Choroid plexus epithelial cell (primary cell): ENCODE data around the gene ANKMY1.

ENCODE experiments used
- DNase-seq: peaks from one replicate; pipeline ENCODE4 v3.0.0-alpha.2; 2010; ENCODE audit warnings: low read depth
- H3K4me3 ChIP-seq: 2 replicates; pipeline ENCODE4 v1.5.1; 2011; ENCODE audit warnings: low read depth, mild to moderate bottlenecking, control low read depth, low read length, moderate library complexity
- TF ChIP-seq, protein P1 (sequence below): conservative IDR thresholded peaks from 2 replicates; pipeline ENCODE4 v1.5.1; 2011; ENCODE audit warnings: low read depth, mild to moderate bottlenecking, control low read depth, inconsistent platforms, low read length, moderate library complexity

The ANKMY1 gene

DNA sequence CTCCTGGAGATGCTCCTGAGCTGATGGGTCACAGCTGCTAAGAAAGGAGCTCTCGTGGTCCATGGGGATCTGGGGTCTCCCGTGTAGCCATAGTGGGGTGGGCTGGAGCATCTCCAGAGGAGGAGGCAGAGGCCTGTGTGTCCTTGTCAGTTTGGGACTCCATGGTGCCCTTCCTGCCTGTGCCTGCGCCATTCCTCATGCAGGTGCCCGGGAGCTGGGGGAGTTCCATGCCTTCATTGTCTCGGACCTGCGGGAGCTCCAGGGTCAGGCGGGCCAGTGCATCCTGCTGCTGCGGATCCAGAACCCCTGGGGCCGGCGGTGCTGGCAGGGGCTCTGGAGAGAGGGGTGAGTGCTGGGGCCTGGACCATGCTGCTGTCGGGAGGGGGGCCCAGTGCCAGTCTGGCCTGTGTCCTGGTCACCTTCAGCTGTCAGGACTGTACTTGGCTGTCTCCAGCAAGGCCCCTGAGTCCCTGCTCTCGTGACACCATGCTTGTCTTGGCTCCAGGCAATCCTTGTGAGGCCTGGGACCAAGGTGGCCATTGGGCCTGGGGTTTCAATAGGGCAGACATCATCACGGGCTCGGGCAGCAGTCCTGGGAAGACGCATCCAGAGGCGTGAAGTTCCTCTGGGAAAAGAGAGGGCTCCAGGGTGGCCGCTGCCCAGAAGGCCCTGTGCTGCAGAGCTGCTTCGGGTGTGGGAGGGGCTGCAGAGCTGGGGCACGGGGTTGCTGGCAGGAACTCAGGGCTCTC lies 36.1 kb upstream of the ANKMY1 start:
- TF ChIP-seq, protein P1, sequence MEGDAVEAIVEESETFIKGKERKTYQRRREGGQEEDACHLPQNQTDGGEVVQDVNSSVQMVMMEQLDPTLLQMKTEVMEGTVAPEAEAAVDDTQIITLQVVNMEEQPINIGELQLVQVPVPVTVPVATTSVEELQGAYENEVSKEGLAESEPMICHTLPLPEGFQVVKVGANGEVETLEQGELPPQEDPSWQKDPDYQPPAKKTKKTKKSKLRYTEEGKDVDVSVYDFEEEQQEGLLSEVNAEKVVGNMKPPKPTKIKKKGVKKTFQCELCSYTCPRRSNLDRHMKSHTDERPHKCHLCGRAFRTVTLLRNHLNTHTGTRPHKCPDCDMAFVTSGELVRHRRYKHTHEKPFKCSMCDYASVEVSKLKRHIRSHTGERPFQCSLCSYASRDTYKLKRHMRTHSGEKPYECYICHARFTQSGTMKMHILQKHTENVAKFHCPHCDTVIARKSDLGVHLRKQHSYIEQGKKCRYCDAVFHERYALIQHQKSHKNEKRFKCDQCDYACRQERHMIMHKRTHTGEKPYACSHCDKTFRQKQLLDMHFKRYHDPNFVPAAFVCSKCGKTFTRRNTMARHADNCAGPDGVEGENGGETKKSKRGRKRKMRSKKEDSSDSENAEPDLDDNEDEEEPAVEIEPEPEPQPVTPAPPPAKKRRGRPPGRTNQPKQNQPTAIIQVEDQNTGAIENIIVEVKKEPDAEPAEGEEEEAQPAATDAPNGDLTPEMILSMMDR = no peak
- H3K4me3 ChIP-seq = no peak overlapping the region
- no peak for DNase-seq

DNA sequence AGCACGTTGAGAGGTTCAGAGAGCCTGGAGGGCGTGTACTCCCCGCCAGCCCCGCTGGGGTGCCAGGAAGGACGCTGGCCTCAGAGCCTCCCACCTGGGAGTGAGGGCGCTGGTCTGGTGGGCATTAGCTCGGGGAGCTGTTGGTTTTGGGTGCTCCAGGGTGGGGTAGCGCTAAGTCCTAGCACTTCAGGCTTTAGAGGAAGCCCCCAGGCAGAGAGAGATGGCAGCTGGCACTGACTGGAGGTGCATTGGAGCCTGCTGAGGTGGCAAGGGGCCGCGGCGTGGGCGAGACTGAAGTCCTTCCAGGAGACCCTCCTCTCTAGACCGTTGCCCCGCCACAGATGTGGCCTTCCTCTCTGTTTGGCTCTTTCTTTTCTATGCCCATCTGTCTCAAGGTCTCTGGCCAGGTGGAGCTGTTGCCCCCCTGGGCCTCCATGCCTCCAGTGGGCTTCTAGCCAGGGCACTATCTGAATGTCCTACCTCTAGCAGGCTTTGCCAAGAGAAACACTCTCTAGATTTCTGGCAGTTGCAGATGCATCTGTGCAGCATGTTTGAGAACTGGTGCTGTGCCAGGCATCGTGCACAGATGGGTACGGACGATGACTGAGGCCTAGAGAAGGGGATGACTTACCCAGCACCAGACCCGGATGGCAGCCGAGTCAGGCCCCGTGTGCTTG lies 35.4 kb upstream of the ANKMY1 start:
- TF ChIP-seq, protein P1 = no peak
- DNase-seq = no peak
- H3K4me3 ChIP-seq = no peak overlapping the region

DNA sequence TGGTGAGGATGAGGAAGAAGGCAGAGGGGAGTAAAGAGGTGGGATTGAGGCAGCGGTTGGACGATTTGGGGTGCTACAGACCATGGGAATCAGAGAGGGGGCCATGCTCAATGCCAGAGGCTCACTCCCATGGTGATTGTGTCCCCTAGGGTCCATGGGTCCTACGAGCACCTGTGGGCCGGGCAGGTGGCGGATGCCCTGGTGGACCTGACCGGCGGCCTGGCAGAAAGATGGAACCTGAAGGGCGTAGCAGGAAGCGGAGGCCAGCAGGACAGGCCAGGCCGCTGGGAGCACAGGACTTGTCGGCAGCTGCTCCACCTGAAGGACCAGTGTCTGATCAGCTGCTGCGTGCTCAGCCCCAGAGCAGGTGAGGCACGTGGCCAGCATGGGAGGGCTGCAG lies 34.0 kb upstream of the ANKMY1 start:
- H3K4me3 ChIP-seq = no peak overlapping the region
- TF ChIP-seq, protein P1 = no peak
- no peak for DNase-seq

DNA sequence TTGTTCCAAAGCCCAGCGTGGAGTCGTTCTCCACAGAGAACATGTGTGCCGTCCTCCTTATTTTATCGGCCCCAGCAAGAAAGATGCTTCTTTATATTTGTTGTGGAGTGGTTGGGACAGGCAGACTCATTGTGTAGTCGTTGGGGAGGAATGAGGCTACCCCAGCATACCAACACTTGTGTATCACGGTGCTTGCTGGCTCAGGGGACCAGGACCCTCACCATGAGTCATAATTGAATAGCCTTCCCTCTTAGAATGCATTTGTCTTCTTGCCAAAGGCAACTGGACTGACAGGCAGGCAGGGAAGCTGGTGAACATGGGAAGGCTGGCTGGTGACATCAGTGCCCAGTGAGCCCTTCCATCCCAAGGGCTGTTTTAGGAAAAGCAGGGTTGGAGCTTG lies 33.4 kb upstream of the ANKMY1 start:
- TF ChIP-seq, protein P1 = no peak
- H3K4me3 ChIP-seq = no peak overlapping the region
- no peak for DNase-seq

DNA sequence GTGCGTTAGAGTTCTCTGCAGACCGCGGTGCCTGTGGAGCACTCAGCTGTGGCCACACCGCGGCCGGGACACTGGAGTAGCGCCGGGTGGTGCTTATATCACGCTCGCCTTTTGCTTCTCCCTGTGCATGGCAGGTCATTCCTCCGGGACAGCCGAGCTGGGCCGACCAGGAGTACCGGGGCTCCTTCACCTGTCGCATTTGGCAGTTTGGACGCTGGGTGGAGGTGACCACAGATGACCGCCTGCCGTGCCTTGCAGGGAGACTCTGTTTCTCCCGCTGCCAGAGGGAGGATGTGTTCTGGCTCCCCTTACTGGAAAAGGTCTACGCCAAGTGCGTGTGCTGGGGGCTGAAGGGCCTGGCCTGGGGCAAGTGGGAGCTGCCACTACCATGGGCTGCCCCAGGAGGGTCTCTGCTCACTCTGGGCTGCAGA lies 32.9 kb upstream of the ANKMY1 start:
- TF ChIP-seq, protein P1 = no peak
- no peak for DNase-seq
- H3K4me3 ChIP-seq = no peak overlapping the region

DNA sequence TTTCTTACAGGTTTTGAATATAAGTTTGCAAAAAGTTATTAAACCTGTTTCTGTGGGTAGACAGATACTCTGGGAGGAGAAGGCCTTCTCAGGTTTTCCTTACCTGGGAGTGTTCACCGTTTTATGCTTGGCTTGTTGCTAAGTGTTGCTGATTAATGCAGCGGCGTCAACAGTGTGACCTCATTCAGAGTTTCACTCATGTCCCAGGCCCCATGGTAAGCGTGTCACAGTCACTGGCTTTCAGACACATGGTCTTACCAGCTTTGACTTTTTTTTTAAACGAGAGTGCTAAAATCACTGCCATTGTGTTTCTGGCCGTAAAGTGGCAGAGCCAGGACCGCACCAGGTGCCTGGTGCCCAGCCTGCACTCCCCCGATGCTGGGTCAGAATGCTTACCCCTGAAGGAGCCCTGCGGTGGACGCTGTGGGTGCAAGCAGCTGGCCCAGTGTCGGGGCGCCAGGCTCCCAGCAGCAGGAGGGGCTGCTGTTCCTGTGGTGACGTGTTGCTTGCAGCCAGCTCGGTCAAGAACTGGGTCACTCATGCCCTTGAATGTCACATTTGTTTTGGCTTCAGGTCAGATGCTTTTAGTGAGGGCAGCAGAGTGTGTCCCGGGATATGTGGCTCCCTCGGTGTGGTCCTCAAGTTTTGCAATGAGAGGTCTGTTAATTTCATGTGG lies 32.2 kb upstream of the ANKMY1 start:
- no peak for DNase-seq
- H3K4me3 ChIP-seq = no peak overlapping the region

More for the DNA sequence above, 32.2 kb upstream of the ANKMY1 start:
- TF ChIP-seq, protein P1 = no peak
